H9 (cell line): ENCODE results near the gene FRS3. TPM values are rescaled to one million over a fixed set of nuclear protein-coding genes. Genes with fewer than 3 reads are reported as not detected.

ENCODE experiments used
- DNase-seq: peaks from one replicate; pipeline ENCODE4 v3.0.0-alpha.2; 2017
- H2AFZ ChIP-seq: one replicate; pipeline ENCODE4 v1.6.1; 2013; ENCODE audit warnings: mild to moderate bottlenecking, low read length, control low read depth, moderate library complexity
- H2AK5ac ChIP-seq: 2 replicates; pipeline ENCODE4 v1.6.1; 2013; ENCODE audit warnings: low read length, control low read depth, mixed read lengths; ENCODE audit not compliant: insufficient read length
- H2BK120ac ChIP-seq: one replicate; pipeline ENCODE4 v1.6.1; 2013; ENCODE audit warnings: low read depth, mild to moderate bottlenecking, low read length, control low read depth, inconsistent platforms; ENCODE audit not compliant: poor library complexity, severe bottlenecking
- H2BK12ac ChIP-seq: 2 replicates; pipeline ENCODE4 v1.6.1; 2013; ENCODE audit warnings: low read length, control low read depth, mixed read lengths, low read depth; ENCODE audit not compliant: insufficient read length
- H2BK15ac ChIP-seq: 2 replicates; pipeline ENCODE4 v1.6.1; 2013; ENCODE audit warnings: low read depth, low read length, control low read depth
- H2BK20ac ChIP-seq: one replicate; pipeline ENCODE4 v1.6.1; 2013; ENCODE audit warnings: low read depth, mild to moderate bottlenecking, low read length, control low read depth, inconsistent platforms; ENCODE audit not compliant: poor library complexity, severe bottlenecking
- H2BK5ac ChIP-seq: 2 replicates; pipeline ENCODE4 v1.6.1; 2013; ENCODE audit warnings: low read length, control low read depth, mixed read lengths; ENCODE audit not compliant: insufficient read length
- H3K14ac ChIP-seq: 2 replicates; pipeline ENCODE4 v1.6.1; 2013; ENCODE audit warnings: low read length, control low read depth; ENCODE audit not compliant: insufficient read depth
- H3K18ac ChIP-seq: 2 replicates; pipeline ENCODE4 v1.6.1; 2013; ENCODE audit warnings: low read depth, mild to moderate bottlenecking, mixed read lengths, low read length, control low read depth; ENCODE audit not compliant: insufficient read length
- H3K23ac ChIP-seq: 2 replicates; pipeline ENCODE4 v1.6.1; 2013; ENCODE audit warnings: low read length, control low read depth, mixed read lengths, low read depth; ENCODE audit not compliant: insufficient read length
- H3K23me2 ChIP-seq: 2 replicates; pipeline ENCODE4 v1.6.1; 2013; ENCODE audit warnings: low read depth, mild to moderate bottlenecking, mixed read lengths, low read length, control low read depth; ENCODE audit not compliant: insufficient read length, poor library complexity, severe bottlenecking
- H3K27ac ChIP-seq: 2 replicates; pipeline ENCODE4 v1.5.1; 2013; ENCODE audit warnings: low read length, control low read depth, mixed read lengths, low read depth; ENCODE audit not compliant: insufficient read length
- H3K27me3 ChIP-seq: 2 replicates; pipeline ENCODE4 v1.6.1; 2013; ENCODE audit warnings: low read length, control low read depth, inconsistent platforms; ENCODE audit not compliant: insufficient read depth
- H3K4ac ChIP-seq: 2 replicates; pipeline ENCODE4 v1.6.1; 2013; ENCODE audit warnings: low read depth, mild to moderate bottlenecking, control low read depth, inconsistent platforms, low read length, moderate library complexity
- H3K4me1 ChIP-seq: 2 replicates; pipeline ENCODE4 v1.6.1; 2013; ENCODE audit warnings: low read length, control low read depth, inconsistent platforms; ENCODE audit not compliant: insufficient read depth
- H3K4me2 ChIP-seq: 2 replicates; pipeline ENCODE4 v1.6.1; 2013; ENCODE audit warnings: low read length, control low read depth, mixed read lengths; ENCODE audit not compliant: insufficient read length, insufficient read depth
- H3K56ac ChIP-seq: 2 replicates; pipeline ENCODE4 v1.6.1; 2013; ENCODE audit warnings: low read depth, mild to moderate bottlenecking, mixed read lengths, low read length, control low read depth; ENCODE audit not compliant: insufficient read length
- H3K79me1 ChIP-seq: 2 replicates; pipeline ENCODE4 v1.6.1; 2013; ENCODE audit warnings: low read depth, mild to moderate bottlenecking, moderate library complexity, low read length, control low read depth, inconsistent platforms; ENCODE audit not compliant: insufficient read depth, poor library complexity, severe bottlenecking
- H3K79me2 ChIP-seq: 2 replicates; pipeline ENCODE4 v1.6.1; 2013; ENCODE audit warnings: low read length, control low read depth, inconsistent platforms; ENCODE audit not compliant: insufficient read depth
- H3K9ac ChIP-seq: 2 replicates; pipeline ENCODE4 v1.6.1; 2013; ENCODE audit warnings: low read length, control low read depth, mixed read lengths; ENCODE audit not compliant: insufficient read length; ENCODE audit errors: extremely low read depth
- H3K9me3 ChIP-seq: one replicate; pipeline ENCODE4 v1.6.1; 2013; ENCODE audit warnings: low read depth, low read length, inconsistent platforms; ENCODE audit not compliant: control insufficient read depth
- H3T11ph ChIP-seq: one replicate; pipeline ENCODE4 v1.6.1; 2013; ENCODE audit warnings: mild to moderate bottlenecking, low read length, control low read depth, inconsistent platforms
- H4K20me1 ChIP-seq: one replicate; pipeline ENCODE4 v1.6.1; 2013; ENCODE audit not compliant: control insufficient read depth, insufficient read length, insufficient read depth
- H4K5ac ChIP-seq: 2 replicates; pipeline ENCODE4 v1.6.1; 2013; ENCODE audit warnings: low read depth, mild to moderate bottlenecking, mixed read lengths, low read length, control low read depth; ENCODE audit not compliant: insufficient read length
- H4K8ac ChIP-seq: replicated peaks from 2 replicates; pipeline ENCODE4 v1.6.1; 2013; ENCODE audit warnings: low read length, control low read depth, mixed read lengths, low read depth; ENCODE audit not compliant: insufficient read length
- H4K91ac ChIP-seq: 2 replicates; pipeline ENCODE4 v1.6.1; 2013; ENCODE audit warnings: low read depth, mild to moderate bottlenecking, moderate library complexity, mixed read lengths, low read length, control low read depth; ENCODE audit not compliant: insufficient read length
- H3K27ac Mint-ChIP-seq, 3 experiments: 2 replicates in 2 of 3; 3 replicates in 1 of 3; pipeline ENCODE4 v1.8.0; 2020 to 2021; ENCODE audit warnings: mixed read lengths in 3 of 3, mild to moderate bottlenecking in 1 of 3, moderate library complexity in 1 of 3
- H3K27me3 Mint-ChIP-seq: 2 replicates; pipeline ENCODE4 v1.8.0; 2021; ENCODE audit warnings: low read depth, mild to moderate bottlenecking, moderate library complexity, mixed read lengths
- H3K36me3 Mint-ChIP-seq, 3 experiments: 2 replicates in 2 of 3; 3 replicates in 1 of 3; pipeline ENCODE4 v1.8.0; 2020 to 2021; ENCODE audit warnings: low read depth in 3 of 3, mixed read lengths in 3 of 3; ENCODE audit not compliant: insufficient read depth in 1 of 3
- H3K4me1 Mint-ChIP-seq, 2 experiments: 2 replicates each; pipeline ENCODE4 v1.8.0; 2020; ENCODE audit warnings: mixed read lengths in 2 of 2
- H3K4me3 Mint-ChIP-seq, 2 experiments: 2 replicates in 1 of 2; 3 replicates in 1 of 2; pipeline ENCODE4 v1.8.0; 2020 to 2021; ENCODE audit warnings: mild to moderate bottlenecking in 2 of 2, mixed read lengths in 2 of 2, moderate library complexity in 1 of 2
- H3K9me3 Mint-ChIP-seq, 2 experiments: 2 replicates in 1 of 2; 3 replicates in 1 of 2; pipeline ENCODE4 v1.8.0; 2020; ENCODE audit warnings: mild to moderate bottlenecking in 2 of 2, mixed read lengths in 2 of 2, moderate library complexity in 1 of 2
- CTCF ChIP-seq: fragments of 200-600 bp; sonication (generic); conservative IDR thresholded peaks from 3 replicates; pipeline ENCODE4 v1.8.0; 2021; ENCODE audit warnings: antibody characterized with exemption, mild to moderate bottlenecking
- WGBS: extraction: QIAGEN DNeasy Blood & Tissue Kit; methylation state at CpG from one replicate; pipeline ENCODE4 v1.1.7; 2013; ENCODE audit warnings: missing lambda C conversion rate, low lambda C conversion rate, mixed read lengths; ENCODE audit not compliant: insufficient read length; ENCODE audit errors: extremely low coverage; 5-methylcytosine and 5-hydroxymethylcytosine counted together
- total RNA-seq: library from RNA; stranded (reverse); gene quantifications from 2 replicates; pipeline ENCODE4 v1.2.1, GENCODE V29; 2021

The FRS3 gene
- total RNA-seq, 1 experiment from 2014 or later, result 4.8 TPM

- Mint-ChIP-seq H3K9me3 (no peaks in the 10 kb centered on the region), H3K4me3 (no peak overlapping the region), H3K27ac (peak overlapping the region in 1 of 3 experiments; percentile 36; a peak in 1 of 7 replicates), H3K27me3 (peaks cover 4% of the 10 kb centered on the region; the same call in 1 of the 2 replicates), H3K36me3 (no peaks in the 10 kb centered on the region), H3K4me1 (peaks cover 9 to 20% of the 10 kb centered on the region in 2 experiments)
- Histone ChIP-seq H2BK12ac (no peak overlapping the region), H4K5ac (no peak overlapping the region), H3K9ac (no peak overlapping the region), H3K18ac (no peak overlapping the region), H3K79me2 (no peaks in the 10 kb centered on the region; the same call in 1 of the 2 replicates), H3K4me1 (no peaks in the 10 kb centered on the region), H4K20me1 (no peaks in the 10 kb centered on the region), H4K8ac (no peak overlapping the region), H3K27me3 (no peaks in the 10 kb centered on the region), H2BK15ac (no peak overlapping the region), H3K27ac (no peak overlapping the region), H2BK20ac (no peak overlapping the region), H2BK5ac (no peak overlapping the region), H2AFZ (no peak overlapping the region), H2BK120ac (no peak overlapping the region), H3K4me2 (no peak overlapping the region), H3K4ac (no peak overlapping the region), H3K14ac (no peak overlapping the region; the same call in 1 of the 2 replicates), H2AK5ac (no peak overlapping the region), H3K79me1 (no peaks in the 10 kb centered on the region), H3T11ph (no peak overlapping the region), H3K9me3 (no peaks in the 10 kb centered on the region), H4K91ac (no peak overlapping the region), H3K23me2 (no peaks in the 10 kb centered on the region), H3K23ac (no peak overlapping the region), H3K56ac (no peak overlapping the region)
- TF ChIP-seq CTCF, result no peak
- no CpG with 5 or more reads among the region's 3 CpGs for WGBS
- DNase-seq, result no peak
Measured at GRCh38 chr6:41720262-41720620, 59.5 kb downstream of the FRS3 start.

Other genes starting within 250 kb of the FRS3 start
- 18.2 and 19.0 TPM in 2 replicates for gene FOXP4, start 233.5 kb downstream of the FRS3 start, total RNA-seq
- gene MDFI, start 141.4 kb downstream of the FRS3 start, total RNA-seq, result 40.9 and 45.0 TPM in 2 replicates
- 1.2 and 2.4 TPM in 2 replicates for gene TFEB, start 44.3 kb downstream of the FRS3 start, total RNA-seq
- not detected in 2 replicates for gene PGC, start 32.5 kb downstream of the FRS3 start, total RNA-seq
- gene PRICKLE4, start 882 bp upstream of the FRS3 start, total RNA-seq, result 0.68 and 0.70 TPM in 2 replicates
- gene TOMM6, start 7.8 kb upstream of the FRS3 start, total RNA-seq, result 237 and 239 TPM in 2 replicates
- 18.7 and 19.0 TPM in 2 replicates for gene USP49, start 115.5 kb upstream of the FRS3 start, total RNA-seq
- gene MED20, start 141.2 kb upstream of the FRS3 start, total RNA-seq, result 28.9 and 29.9 TPM in 2 replicates
- gene BYSL, start 141.6 kb upstream of the FRS3 start, total RNA-seq, result 71.1 and 74.2 TPM in 2 replicates
- gene CCND3, start 161.9 kb upstream of the FRS3 start, total RNA-seq, result 24.2 and 25.3 TPM in 2 replicates